RWPE2 (cell line): Measurements from ENCODE around the gene MTUS2.

ENCODE experiments used
- ATAC-seq: fragments of 200-7000 bp; cut with Tn5 transposase; 3 replicates; pipeline ENCODE4 v1.9.1; 2021; ENCODE audit warnings: low read depth
- DNase-seq: peaks from one replicate; pipeline ENCODE4 v3.0.0-alpha.2; 2020; ENCODE audit warnings: low spot score
- H3K27ac ChIP-seq: fragments of 450-650 bp; 2 replicates; pipeline ENCODE4 v1.5.1; 2017; ENCODE audit warnings: mild to moderate bottlenecking; ENCODE audit not compliant: poor library complexity, severe bottlenecking
- H3K27me3 ChIP-seq: fragments of 250-450 bp; sonication (Bioruptor Pico); 2 replicates; pipeline ENCODE4 v1.5.1; 2021; ENCODE audit warnings: mild to moderate bottlenecking, moderate library complexity; ENCODE audit not compliant: insufficient read depth, poor library complexity, severe bottlenecking
- H3K36me3 ChIP-seq: fragments of 250-450 bp; sonication (Bioruptor Pico); 2 replicates; pipeline ENCODE4 v1.5.1; 2020; ENCODE audit warnings: low read depth, mild to moderate bottlenecking, moderate library complexity
- H3K4me1 ChIP-seq: fragments of 250-450 bp; sonication (Bioruptor Pico); 2 replicates; pipeline ENCODE4 v1.5.1; 2021; ENCODE audit warnings: mild to moderate bottlenecking, moderate library complexity; ENCODE audit not compliant: insufficient read depth, poor library complexity, severe bottlenecking
- H3K4me3 ChIP-seq: fragments of 250-450 bp; sonication (Bioruptor Pico); 2 replicates; pipeline ENCODE4 v1.5.1; 2021; ENCODE audit warnings: mild to moderate bottlenecking, moderate library complexity; ENCODE audit not compliant: severe bottlenecking
- H3K9me3 ChIP-seq: fragments of 250-450 bp; sonication (Bioruptor Pico); 2 replicates; pipeline ENCODE4 v1.5.1; 2021; ENCODE audit warnings: mild to moderate bottlenecking, moderate library complexity; ENCODE audit not compliant: severe bottlenecking
- CTCF ChIP-seq: fragments of 450-650 bp; IDR thresholded peaks from one replicate; pipeline ENCODE4 v1.5.1; 2017; ENCODE audit warnings: mild to moderate bottlenecking, moderate library complexity; ENCODE audit not compliant: poor library complexity, severe bottlenecking

The MTUS2 gene

DNA sequence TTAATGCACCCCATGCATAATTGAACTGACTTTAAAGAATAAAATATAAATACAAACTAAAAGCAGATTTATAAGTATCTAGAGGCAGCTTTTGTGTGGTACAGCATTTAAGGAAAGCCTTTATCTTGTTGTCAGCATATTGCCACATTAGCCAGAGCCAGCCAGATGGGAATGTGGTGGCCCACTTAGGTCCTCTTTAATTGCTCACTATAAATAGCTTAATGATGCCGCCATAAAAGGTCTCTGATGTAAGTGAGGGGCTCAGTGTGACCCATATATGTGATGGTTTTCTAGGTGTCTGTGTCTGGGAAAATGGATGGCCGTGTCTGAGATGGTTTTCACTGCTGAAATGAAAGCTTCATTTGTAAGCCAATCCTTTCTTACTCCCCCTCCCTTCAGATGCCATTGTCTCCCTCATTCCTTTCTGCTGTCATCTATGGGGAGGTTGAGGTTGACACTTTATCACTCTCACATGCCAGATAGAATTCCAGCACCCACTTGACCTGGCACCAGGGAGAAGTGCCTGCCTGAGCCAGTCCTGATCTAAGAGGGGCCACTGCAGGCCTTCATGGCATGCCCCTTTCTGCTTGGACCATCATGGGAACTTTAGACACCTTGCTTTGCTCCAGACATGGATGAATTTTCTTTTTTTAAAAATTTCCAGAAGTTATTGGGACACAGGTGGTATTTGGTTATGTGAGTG, 135.3 kb downstream of the MTUS2 start:
- Histone ChIP-seq H3K27me3 (peaks cover 3% of the 10 kb centered on the region), H3K36me3 (no peaks in the 10 kb centered on the region), H3K9me3 (no peaks in the 10 kb centered on the region), H3K4me3 (no peak overlapping the region), H3K4me1 (no peaks in the 10 kb centered on the region), H3K27ac (no peak overlapping the region)
- TF ChIP-seq CTCF = no peak
- ATAC-seq = no peak
- no peak for DNase-seq

- no peak overlapping the region for H3K27ac ChIP-seq
- no peaks in the 10 kb centered on the region for H3K27me3 ChIP-seq
- TF ChIP-seq CTCF = no peak
- no peaks in the 10 kb centered on the region for H3K9me3 ChIP-seq
- DNase-seq (no peak), ATAC-seq (no peak)
- no peak overlapping the region for H3K4me3 ChIP-seq
- no peaks in the 10 kb centered on the region for H3K4me1 ChIP-seq
- no peaks in the 10 kb centered on the region for H3K36me3 ChIP-seq
Measured at GRCh38 chr13:28958018-28958417, 137.9 kb downstream of the MTUS2 start.

GRCh38 chr13:28958441-28958840, 138.3 kb downstream of the MTUS2 start:
- Histone ChIP-seq H3K4me3 (no peak overlapping the region), H3K27me3 (no peaks in the 10 kb centered on the region), H3K27ac (no peak overlapping the region), H3K9me3 (no peaks in the 10 kb centered on the region), H3K36me3 (no peaks in the 10 kb centered on the region), H3K4me1 (no peaks in the 10 kb centered on the region)
- DNase-seq = no peak
- TF ChIP-seq CTCF = no peak
- ATAC-seq = no peak

GRCh38 chr13:28964052-28964451, 143.9 kb downstream of the MTUS2 start:
- Histone ChIP-seq H3K4me1 (no peaks in the 10 kb centered on the region), H3K36me3 (no peaks in the 10 kb centered on the region), H3K27me3 (no peaks in the 10 kb centered on the region), H3K9me3 (no peaks in the 10 kb centered on the region), H3K4me3 (no peak overlapping the region), H3K27ac (no peak overlapping the region)
- TF ChIP-seq CTCF = no peak
- no peak for ATAC-seq
- DNase-seq = no peak

GRCh38 chr13:28964803-28965202, 144.7 kb downstream of the MTUS2 start:
- H3K36me3 ChIP-seq = no peaks in the 10 kb centered on the region
- no peak overlapping the region for H3K4me3 ChIP-seq
- no peak for DNase-seq
- no peaks in the 10 kb centered on the region for H3K9me3 ChIP-seq
- no peak for TF ChIP-seq CTCF
- ATAC-seq = no peak
- no peak overlapping the region for H3K27ac ChIP-seq
- H3K4me1 ChIP-seq = no peaks in the 10 kb centered on the region
- no peaks in the 10 kb centered on the region for H3K27me3 ChIP-seq
